NCI-H2029 treated with DMSO at 0.1 percent for 48 hours (cell line): ENCODE results near the gene UNK.
A peak's percentile ranks its signal among the peaks of the same experiment; 100 is the strongest.

ENCODE experiments used
- DNase-seq: peaks from one replicate; lab custom pipeline; 2025; lab: John Stamatoyannopoulos, UW

UNK gene

GRCh38 chr17:75822119-75822799 is 37.7 kb downstream of the UNK start:
- peak; percentile 14 for DNase-seq

GRCh38 chr17:75822800-75823166 is 38.2 kb downstream of the UNK start:
- DNase-seq: no peak

- DNase-seq: no peak
These were observed 38.8 kb downstream of the UNK start for GRCh38 chr17:75823257-75824041.

GRCh38 chr17:75824050-75824552 is 39.5 kb downstream of the UNK start:
- no peak for DNase-seq

- no peak for DNase-seq
These were observed 40.1 kb downstream of the UNK start for GRCh38 chr17:75824666-75825065.

- no peak for DNase-seq
These were observed 40.5 kb downstream of the UNK start for GRCh38 chr17:75825149-75825552.

- DNase-seq: no peak
These were observed 41.3 kb downstream of the UNK start for GRCh38 chr17:75825748-75826370.

GRCh38 chr17:75826561-75827307 is 42.1 kb downstream of the UNK start:
- DNase-seq: no peak

GRCh38 chr17:75827308-75828075 is 42.9 kb downstream of the UNK start:
- peak; percentile 30 for DNase-seq

GRCh38 chr17:75828076-75828400 is 43.4 kb downstream of the UNK start:
- DNase-seq: no peak

GRCh38 chr17:75828741-75829140 is 44.1 kb downstream of the UNK start:
- DNase-seq: no peak

- no peak for DNase-seq
These were observed 45.1 kb downstream of the UNK start for GRCh38 chr17:75829747-75830146.

- no peak for DNase-seq
These were observed 45.8 kb downstream of the UNK start for GRCh38 chr17:75830164-75831031.

GRCh38 chr17:75831032-75831571 is 46.5 kb downstream of the UNK start:
- no peak for DNase-seq

- no peak for DNase-seq
These were observed 47.6 kb downstream of the UNK start for GRCh38 chr17:75832164-75832651.

- no peak for DNase-seq
These were observed 48.2 kb downstream of the UNK start for GRCh38 chr17:75832652-75833400.

GRCh38 chr17:75834279-75834920 is 49.8 kb downstream of the UNK start:
- DNase-seq: no peak

- DNase-seq: no peak
These were observed 50.5 kb downstream of the UNK start for GRCh38 chr17:75834928-75835653.
